Endothelial cell of umbilical vein (primary cell): ENCODE measurements around the gene UTF1.

Experiments used
- EZH2 ChIP-seq: IDR thresholded peaks from 2 replicates; pipeline ENCODE4 v1.6.1; 2012; ENCODE audit warnings: borderline replicate concordance, low read depth, mild to moderate bottlenecking, moderate library complexity, low read length, inconsistent platforms; ENCODE audit not compliant: severe bottlenecking
- GATA2 ChIP-seq: IDR thresholded peaks from 2 replicates; pipeline ENCODE4 v1.7.0; 2011; ENCODE audit warnings: low read depth, mild to moderate bottlenecking, moderate library complexity, mixed read lengths, low read length; ENCODE audit not compliant: insufficient read length, insufficient read depth
- JUN ChIP-seq: IDR thresholded peaks from 2 replicates; pipeline ENCODE4 v1.6.1; 2011; ENCODE audit warnings: borderline replicate concordance, low read depth; ENCODE audit not compliant: insufficient read length, insufficient read depth
- MYC ChIP-seq: IDR thresholded peaks from one replicate; pipeline ENCODE4 v1.6.1; 2011; ENCODE audit warnings: mild to moderate bottlenecking, low read depth, low read length
- POLR2A ChIP-seq: IDR thresholded peaks from 2 replicates; pipeline ENCODE4 v1.6.1; 2012; ENCODE audit warnings: low read depth, mild to moderate bottlenecking, control low read depth, low read length
- POLR2AphosphoS5 ChIP-seq: IDR thresholded peaks from 2 replicates; pipeline ENCODE4 v1.6.1; 2012; ENCODE audit warnings: low read depth, mild to moderate bottlenecking, control low read depth, low read length, moderate library complexity; ENCODE audit not compliant: insufficient read depth
- TF ChIP-seq, protein P1 (sequence below), 2 donors: IDR thresholded peaks; 1 replicate in 1 of 2; 2 replicates in 1 of 2; pipeline ENCODE4 v1.5.1; 2011; ENCODE audit warnings: low read length in 2 of 2, mild to moderate bottlenecking in 2 of 2, moderate library complexity in 2 of 2, control low read depth in 1 of 2, inconsistent platforms in 1 of 2, low read depth in 1 of 2; ENCODE audit not compliant: insufficient read depth in 1 of 2; ENCODE audit errors: extremely low read depth in 1 of 2
- TF ChIP-seq, protein P2 (sequence below): IDR thresholded peaks from 2 replicates; pipeline ENCODE4 v1.6.1; 2011; ENCODE audit not compliant: insufficient read depth, insufficient read length

DNA sequence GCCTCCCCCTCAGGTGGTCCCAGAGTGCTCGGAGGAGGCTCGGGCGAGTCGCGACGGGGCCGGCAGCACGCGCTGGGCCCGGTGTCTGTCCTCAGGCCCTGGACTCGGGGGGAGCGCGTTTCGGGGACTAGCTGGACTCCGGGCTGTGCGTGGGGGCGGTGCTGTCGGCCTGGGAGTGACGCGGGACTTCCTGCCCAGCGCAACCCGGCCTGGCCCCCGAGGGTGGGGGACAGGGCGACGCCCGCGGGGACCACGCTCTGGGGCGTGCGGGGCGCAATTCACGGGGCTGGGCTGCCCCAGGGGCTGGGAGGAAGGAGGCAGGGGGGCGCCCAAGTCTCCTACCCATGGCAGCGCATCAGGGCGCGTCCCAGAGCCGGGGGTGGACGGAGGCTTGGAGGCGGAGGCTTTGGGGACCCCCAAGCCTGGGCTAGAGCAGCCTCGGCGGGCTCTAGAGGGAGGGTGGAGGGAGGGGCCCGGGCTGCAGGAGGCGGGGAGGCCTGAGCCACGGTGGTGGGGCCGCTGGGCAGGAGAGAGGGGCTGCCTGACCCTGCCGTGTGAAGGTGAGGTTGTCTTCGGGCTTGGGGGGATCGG is 5.3 kb downstream of the UTF1 start:
- TF ChIP-seq, protein P1, sequence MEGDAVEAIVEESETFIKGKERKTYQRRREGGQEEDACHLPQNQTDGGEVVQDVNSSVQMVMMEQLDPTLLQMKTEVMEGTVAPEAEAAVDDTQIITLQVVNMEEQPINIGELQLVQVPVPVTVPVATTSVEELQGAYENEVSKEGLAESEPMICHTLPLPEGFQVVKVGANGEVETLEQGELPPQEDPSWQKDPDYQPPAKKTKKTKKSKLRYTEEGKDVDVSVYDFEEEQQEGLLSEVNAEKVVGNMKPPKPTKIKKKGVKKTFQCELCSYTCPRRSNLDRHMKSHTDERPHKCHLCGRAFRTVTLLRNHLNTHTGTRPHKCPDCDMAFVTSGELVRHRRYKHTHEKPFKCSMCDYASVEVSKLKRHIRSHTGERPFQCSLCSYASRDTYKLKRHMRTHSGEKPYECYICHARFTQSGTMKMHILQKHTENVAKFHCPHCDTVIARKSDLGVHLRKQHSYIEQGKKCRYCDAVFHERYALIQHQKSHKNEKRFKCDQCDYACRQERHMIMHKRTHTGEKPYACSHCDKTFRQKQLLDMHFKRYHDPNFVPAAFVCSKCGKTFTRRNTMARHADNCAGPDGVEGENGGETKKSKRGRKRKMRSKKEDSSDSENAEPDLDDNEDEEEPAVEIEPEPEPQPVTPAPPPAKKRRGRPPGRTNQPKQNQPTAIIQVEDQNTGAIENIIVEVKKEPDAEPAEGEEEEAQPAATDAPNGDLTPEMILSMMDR (IDR thresholded peaks at IDR 0.05; ENCODE audit: extremely low read depth in 1 of 2, insufficient read depth in 1 of 2, low read depth in 1 of 2, low read length in 2 of 2): no peak
- TF ChIP-seq POLR2AphosphoS5 (no peak), EZH2 (no peak), MYC (no peak), POLR2A (no peak), GATA2 (no peak), JUN (no peak)
- TF ChIP-seq, protein P2, sequence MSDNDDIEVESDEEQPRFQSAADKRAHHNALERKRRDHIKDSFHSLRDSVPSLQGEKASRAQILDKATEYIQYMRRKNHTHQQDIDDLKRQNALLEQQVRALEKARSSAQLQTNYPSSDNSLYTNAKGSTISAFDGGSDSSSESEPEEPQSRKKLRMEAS: no peak
